K562 (cell line): ENCODE data around the gene RNF41. TPM values are rescaled to one million over a fixed set of nuclear protein-coding genes. Genes with fewer than 3 reads are reported as not detected.
A peak's percentile ranks its signal among the peaks of the same experiment; 100 is the strongest.

Experiments used
- ATAC-seq: fragments of 200-7000 bp; cut with Tn5 transposase; 3 replicates; pipeline ENCODE4 v1.9.1; 2020; ENCODE audit warnings: moderate library complexity
- BruUV-seq: library from RNA; stranded (reverse); fragments of 400-500 nt; replicated peaks from 2 replicates; lab custom pipeline; 2021; lab: Mats Ljungman, UMichigan
- CTCF ChIA-PET: fragments of 300-600 bp; formaldehyde crosslinking; extraction: SDS; loops from one replicate; lab custom pipeline; 2021; ENCODE audit warnings: low intra/inter-chr PET ratio; lab: Yijun Ruan, JAX
- POLR2A ChIA-PET: fragments of 300-600, 350-650 bp; sonication (Branson Sonifier 250); formaldehyde crosslinking; extraction: SDS; loops from one replicate; lab custom pipeline; 2021; ENCODE audit warnings: antibody characterized with exemption, inconsistent platforms; lab: Yijun Ruan, JAX
- DNase-seq, 4 experiments: peaks; one replicate each; pipeline versions ENCODE4 v3.0.0 to v3.0.0-alpha.2; 2011 to 2018; ENCODE audit warnings: low spot score in 3 of 4, mixed read lengths in 3 of 4; ENCODE audit errors: extremely low read depth in 1 of 4
- FAIRE-seq: peaks from 2 replicates; lab custom pipeline; 2011; peaks lifted over from hg19 to GRCh38; lab: Jason Lieb, UNC
- H2AFZ ChIP-seq: 2 replicates; pipeline ENCODE4 v1.6.0; 2011; ENCODE audit warnings: low read depth, low read length, control low read depth, inconsistent platforms
- H3K27ac ChIP-seq: fragments of 200-600 bp; 3 replicates; pipeline ENCODE4 v1.8.0; 2011; ENCODE audit warnings: low read depth, mild to moderate bottlenecking, control low read depth, inconsistent platforms, low read length, moderate library complexity, mixed read lengths; ENCODE audit errors: extremely low read depth
- H3K27me3 ChIP-seq, 2 experiments: fragments of 300-600 bp in 1 of 2; 2 replicates in 1 of 2; 3 replicates in 1 of 2; pipeline versions ENCODE4 v1.6.0 to v1.8.0; 2011; ENCODE audit warnings: inconsistent platforms in 2 of 2, low read length in 2 of 2, mild to moderate bottlenecking in 1 of 2, mixed read lengths in 1 of 2, moderate library complexity in 1 of 2; ENCODE audit not compliant: control insufficient read depth in 2 of 2, insufficient read depth in 2 of 2
- H3K36me3 ChIP-seq: fragments of 300-600 bp; 3 replicates; pipeline ENCODE4 v1.8.0; 2011; ENCODE audit warnings: mild to moderate bottlenecking, low read length, inconsistent platforms; ENCODE audit not compliant: control insufficient read depth, insufficient read depth
- H3K4me1 ChIP-seq, 2 experiments: fragments of 200-600 bp in 1 of 2; replicated peaks in 1 of 2; 2 replicates in 1 of 2; 3 replicates in 1 of 2; pipeline versions ENCODE4 v1.5.1 to v1.8.0; 2011; ENCODE audit warnings: inconsistent platforms in 2 of 2, low read length in 2 of 2, mild to moderate bottlenecking in 1 of 2, mixed read lengths in 1 of 2, moderate library complexity in 1 of 2; ENCODE audit not compliant: control insufficient read depth in 2 of 2, insufficient read depth in 2 of 2
- H3K4me2 ChIP-seq: 2 replicates; pipeline ENCODE4 v1.6.1; 2011; ENCODE audit warnings: low read length, control low read depth, inconsistent platforms, mixed read lengths; ENCODE audit not compliant: insufficient read depth
- H3K4me3 ChIP-seq: fragments of 200-600 bp; sonication (generic), shearing (Covaris generic); 2 replicates; pipeline ENCODE4 v1.5.1; 2016; ENCODE audit warnings: control low read depth, inconsistent platforms
- H3K79me2 ChIP-seq: fragments of 200-600 bp; 3 replicates; pipeline ENCODE4 v1.8.0; 2011; ENCODE audit warnings: low read length, inconsistent platforms; ENCODE audit not compliant: control insufficient read depth, insufficient read depth
- H3K9ac ChIP-seq, 2 experiments: 2 replicates each; pipeline versions ENCODE4 v1.6.0 to v1.6.1; 2011; ENCODE audit warnings: low read depth in 2 of 2, low read length in 2 of 2, control low read depth in 1 of 2, inconsistent platforms in 1 of 2, mild to moderate bottlenecking in 1 of 2, mixed read lengths in 1 of 2; ENCODE audit not compliant: insufficient read depth in 1 of 2
- H3K9me1 ChIP-seq: one replicate; pipeline ENCODE4 v1.6.0; 2011; ENCODE audit warnings: inconsistent platforms, mild to moderate bottlenecking, low read length, moderate library complexity; ENCODE audit not compliant: control insufficient read depth, insufficient read depth
- H3K9me3 ChIP-seq: replicated peaks from 2 replicates; pipeline ENCODE4 v1.5.1; 2011; ENCODE audit warnings: low read depth, low read length, inconsistent platforms; ENCODE audit not compliant: control insufficient read depth, insufficient read depth
- H4K20me1 ChIP-seq: replicated peaks from 2 replicates; pipeline ENCODE4 v1.6.1; 2011; ENCODE audit warnings: low read length, inconsistent platforms, mixed read lengths; ENCODE audit not compliant: control insufficient read depth, insufficient read depth
- ATF1 ChIP-seq, 2 experiments: fragments of 450-650 bp in 1 of 2; IDR thresholded peaks; 2 replicates each; pipeline ENCODE4 v1.6.1; 2016; ENCODE audit warnings: missing compliant biosample characterization in 1 of 2, missing genetic modification characterization in 1 of 2
- BRD9 ChIP-seq: fragments of 450-650 bp; IDR thresholded peaks from 2 replicates; pipeline ENCODE4 v1.6.1; 2018; ENCODE audit warnings: low read depth; ENCODE audit not compliant: partially characterized antibody
- E4F1 ChIP-seq: fragments of 250-450 bp; sonication (Bioruptor Pico); IDR thresholded peaks from 2 replicates; pipeline ENCODE4 v1.5.0; 2021; ENCODE audit warnings: mild to moderate bottlenecking, borderline replicate concordance
- EHMT2 ChIP-seq: fragments of 450-650 bp; IDR thresholded peaks from 2 replicates; pipeline ENCODE4 v1.6.1; 2018; ENCODE audit warnings: antibody characterized with exemption
- FOXK2 ChIP-seq, 2 experiments: fragments of 450-650 bp; IDR thresholded peaks in 1 of 2; conservative IDR thresholded peaks in 1 of 2; 2 replicates each; pipeline ENCODE4 v1.6.1; 2016; ENCODE audit warnings: low read depth in 2 of 2, mild to moderate bottlenecking in 1 of 2
- GABPA ChIP-seq: fragments of 200-800 bp; sonication (Bioruptor generic); conservative IDR thresholded peaks from 2 replicates; pipeline ENCODE4 v1.6.1; 2016; ENCODE audit warnings: low read depth, missing genetic modification characterization, missing compliant biosample characterization
- POLR2B ChIP-seq: fragments of 450-650 bp; IDR thresholded peaks from 2 replicates; pipeline ENCODE4 v1.6.1; 2018; ENCODE audit warnings: low read depth; ENCODE audit not compliant: partially characterized antibody
- RCOR1 ChIP-seq, 2 experiments: IDR thresholded peaks; 2 replicates each; pipeline ENCODE4 v1.6.1; 2012; ENCODE audit warnings: low read depth in 2 of 2, low read length in 2 of 2, borderline replicate concordance in 1 of 2, improper control_type of control experiment in 1 of 2
- VEZF1 ChIP-seq: fragments of 200-800 bp; sonication (Bioruptor generic); IDR thresholded peaks from 2 replicates; pipeline ENCODE4 v1.6.1; 2017; ENCODE audit warnings: missing genetic modification characterization, missing compliant biosample characterization
- ZNF445 ChIP-seq: fragments of 250-450 bp; sonication (Bioruptor Pico); IDR thresholded peaks from 2 replicates; pipeline ENCODE4 v1.4.0; 2020; ENCODE audit warnings: low read depth, mild to moderate bottlenecking, moderate library complexity
- in situ Hi-C: fragments of 300-500 bp; cut with MboI; formaldehyde crosslinking; loops from 4 replicates; pipeline ENCODE4 v1.15.0; 2018; ENCODE audit warnings: inconsistent platforms, mixed read lengths
- intact Hi-C: fragments of 100-400 bp; cut with micrococcal nuclease; formaldehyde crosslinking; loops from 2 replicates; pipeline ENCODE4 v1.14.2; 2022
- polyA plus RNA-seq, 8 experiments: library from polyadenylated mRNA; depleted of rRNA in 4 of 8; stranded (reverse) in 5 of 8; unstranded in 3 of 8; fragments of >200 nt; fragmentation: Nextera tagmentation in 2 of 8; fragmentation: Illumina TruSeq in 1 of 8; extraction: Ambion mirVana in 2 of 8; extraction: Trizol in 1 of 8; gene quantifications; 2 replicates each; pipeline versions ENCODE4 v1.2.1 to v1.2.3, GENCODE V29; 2011 to 2014; ENCODE audit warnings: inconsistent platforms in 1 of 8, missing spikeins in 1 of 8
- total RNA-seq, 7 experiments: library from RNA; depleted of rRNA in 6 of 7; stranded (reverse); fragments of >200 nt in 6 of 7; fragmentation: Illumina TruSeq in 2 of 7; extraction: Trizol in 2 of 7; gene quantifications; 2 replicates each; pipeline versions ENCODE4 v1.2.1 to v1.2.3, GENCODE V29; 2011 to 2021; ENCODE audit warnings: low replicate concordance in 1 of 7

RNF41 gene
- total and polyA plus RNA-seq, 9 of the 15 experiments (the other 6 are each of a cell fraction or from before 2014, with no cell fraction given): 28.2 to 46.8 (median 33.8) TPM

GRCh38 chr12:56206452-56207166 lies 15.1 kb downstream of the RNF41 start (continued):
- 0 out of 2 replicates have a peak, but pooled peaks have one; percentile 15 for TF ChIP-seq VEZF1 (CRISPR knock-in tag)
- TF ChIP-seq, all 486 proteins: peak for 17

- ChIA-PET CTCF (interaction anchor here (0.6 to 2.1 kb wide), 3 partner anchors 15 to 855 kb away, joined by 4 to 9 read pairs (median 4); partner anchors contain the start of gene NABP2), POLR2A (interaction anchor here (0.8 to 6.3 kb wide), 7 partner anchors 13 to 110 kb away, joined by 3 to 68 read pairs (median 3); partner anchors contain the start of genes ANKRD52, CNPY2, ESYT1 and RNF41)
- H3K9me1 ChIP-seq: no peaks in the 10 kb centered on the region
- H3K27me3 ChIP-seq: no peaks in the 10 kb centered on the region
- no peak overlapping the region for H2AFZ ChIP-seq
- peak overlapping the region; percentile 64; the same call in 1 of the 3 replicates for H3K27ac ChIP-seq
- H3K4me1 ChIP-seq: peaks cover 2 to 25% of the 10 kb centered on the region in 2 experiments; a peak in 3 of 5 replicates
- no peaks in the 10 kb centered on the region for H3K9me3 ChIP-seq
- no TSS peak for BruUV-seq
- peaks cover 48% of the 10 kb centered on the region for H3K36me3 ChIP-seq
- H3K79me2 ChIP-seq: no peaks in the 10 kb centered on the region
- no peaks in the 10 kb centered on the region for H4K20me1 ChIP-seq
- H3K9ac ChIP-seq: peak overlapping the region in 1 of 2 experiments; percentile 5; a peak in 2 of 4 replicates
- DNase-seq: no peak
- no peak overlapping the region for H3K4me2 ChIP-seq
- no peak for FAIRE-seq
- ATAC-seq: no peak; the same call in 2 of the 3 replicates
- intact Hi-C loops: no loop called here
- in situ Hi-C loops: no loop called here
- no peak overlapping the region for H3K4me3 ChIP-seq
- TF ChIP-seq FOXK2 (conservative IDR thresholded peaks at IDR 0.05 in 1 of 2, IDR thresholded peaks at IDR 0.05 in 1 of 2; ENCODE audit: low read depth in 2 of 2) (0 out of 4 replicates have a peak, but pooled peaks of 1 of the 2 experiments have one; percentile 25), ATF1 (CRISPR knock-in tag; IDR thresholded peaks at IDR 0.05) (no peak), ATF1 (tag; IDR thresholded peaks at IDR 0.05) (no peak), BRD9 (no peak), VEZF1 (CRISPR knock-in tag) (peak; percentile 44; the same call in 1 of the 2 replicates), RCOR1 (IDR thresholded peaks at IDR 0.05; ENCODE audit: borderline replicate concordance in 1 of 2, low read depth in 2 of 2, low read length in 2 of 2) (no peak), EHMT2 (no peak), GABPA (no peak), POLR2B (no peak), E4F1 (CRISPR knock-in tag) (no peak), ZNF445 (CRISPR knock-in tag) (no peak)
Observed at GRCh38 chr12:56205445-56205844, 16.3 kb downstream of the RNF41 start.
